ENCODE results near the gene CDH23.

DNA sequence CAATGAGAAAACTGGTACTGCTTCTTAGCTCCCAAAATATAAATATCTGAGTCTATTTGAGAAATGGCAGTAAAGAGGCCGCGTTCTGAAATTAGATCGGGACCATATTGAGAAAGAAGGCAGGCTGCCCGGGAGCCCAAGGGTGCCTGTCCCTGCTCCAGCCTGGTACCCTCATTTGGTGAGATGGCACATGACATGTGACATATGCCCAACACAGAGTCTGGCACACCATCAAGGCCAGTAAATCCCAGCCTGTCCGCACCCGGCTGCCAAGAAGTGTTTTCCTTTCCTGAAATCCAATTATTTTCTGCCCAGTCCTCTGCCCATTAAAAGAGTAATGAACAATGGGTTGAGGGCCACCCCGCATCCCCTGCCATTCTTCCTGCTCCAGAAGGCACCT lies 66.4 kb downstream of the CDH23 start:
- TF ChIP-seq, protein P1, sequence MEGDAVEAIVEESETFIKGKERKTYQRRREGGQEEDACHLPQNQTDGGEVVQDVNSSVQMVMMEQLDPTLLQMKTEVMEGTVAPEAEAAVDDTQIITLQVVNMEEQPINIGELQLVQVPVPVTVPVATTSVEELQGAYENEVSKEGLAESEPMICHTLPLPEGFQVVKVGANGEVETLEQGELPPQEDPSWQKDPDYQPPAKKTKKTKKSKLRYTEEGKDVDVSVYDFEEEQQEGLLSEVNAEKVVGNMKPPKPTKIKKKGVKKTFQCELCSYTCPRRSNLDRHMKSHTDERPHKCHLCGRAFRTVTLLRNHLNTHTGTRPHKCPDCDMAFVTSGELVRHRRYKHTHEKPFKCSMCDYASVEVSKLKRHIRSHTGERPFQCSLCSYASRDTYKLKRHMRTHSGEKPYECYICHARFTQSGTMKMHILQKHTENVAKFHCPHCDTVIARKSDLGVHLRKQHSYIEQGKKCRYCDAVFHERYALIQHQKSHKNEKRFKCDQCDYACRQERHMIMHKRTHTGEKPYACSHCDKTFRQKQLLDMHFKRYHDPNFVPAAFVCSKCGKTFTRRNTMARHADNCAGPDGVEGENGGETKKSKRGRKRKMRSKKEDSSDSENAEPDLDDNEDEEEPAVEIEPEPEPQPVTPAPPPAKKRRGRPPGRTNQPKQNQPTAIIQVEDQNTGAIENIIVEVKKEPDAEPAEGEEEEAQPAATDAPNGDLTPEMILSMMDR (conservative IDR thresholded peaks at IDR 0.05; ENCODE audit: low read length) = no peak
- TF ChIP-seq EZH2phosphoT487 (IDR thresholded peaks at IDR 0.05; ENCODE audit: borderline replicate concordance) = no peak

Measured in Loucy (cell line).